H1 (cell line): ENCODE data around the gene NPM1. TPM values are rescaled to one million over a fixed set of nuclear protein-coding genes. Genes with fewer than 3 reads are reported as not detected.

Experiments
- ASH2L ChIP-seq: fragments of 200-600, 300-600 bp; sonication (generic); IDR thresholded peaks from one replicate; pipeline ENCODE4 v1.7.1; 2017; ENCODE audit warnings: low read length
- CTBP2 ChIP-seq: IDR thresholded peaks from 2 replicates; pipeline ENCODE4 v1.7.0; 2011; ENCODE audit warnings: borderline replicate concordance, mild to moderate bottlenecking, moderate library complexity, mixed read lengths, low read length; ENCODE audit not compliant: insufficient read depth, insufficient read length
- polyA plus RNA-seq, 7 experiments: library from polyadenylated mRNA; depleted of rRNA in 3 of 7; stranded (reverse) in 5 of 7; unstranded in 2 of 7; fragments of >200 nt in 5 of 7; fragments of 200-250 nt in 2 of 7; gene quantifications; 1 replicate in 5 of 7; 2 replicates in 1 of 7; 4 replicates in 1 of 7; pipeline versions ENCODE4 v1.2.1 to v1.2.3, GENCODE V29; 2011 to 2013; ENCODE audit warnings: missing spikeins in 2 of 7, mixed read lengths in 2 of 7
- total RNA-seq: library from RNA; stranded (reverse); fragmentation: NEBNext Ultra II Directional; extraction: Animal tissue kit (Norgen Biotek cat#: 25700); gene quantifications from 2 replicates; pipeline ENCODE4 v1.2.1, GENCODE V29; 2021

The NPM1 gene
- total and polyA plus RNA-seq, 2 of the 8 experiments (the other 6 are each of a cell fraction or from before 2014, with no cell fraction given) = 2,182 to 4,042 TPM

- TF ChIP-seq CTBP2 = no peak
- peak; percentile 78 for TF ChIP-seq ASH2L
Measured at GRCh38 chr5:171418982-171419687, 31.5 kb downstream of the NPM1 start, which contains the start of gene FGF18 (continued).
